Panc1 (cell line): ENCODE results near the gene COA8. TPM values are rescaled to one million over a fixed set of nuclear protein-coding genes. Genes with fewer than 3 reads are reported as not detected.
"Not testable (repeated sequence)": the region's sequence is repeated elsewhere in the genome, so short reads cannot be mapped to it uniquely, and the experiment has no call there.

Experiments used
- ATAC-seq: fragments of 200-7000 bp; cut with Tn5 transposase; 2 replicates; pipeline ENCODE4 v1.9.1; 2020; ENCODE audit warnings: mild to moderate bottlenecking, moderate library complexity
- BruUV-seq: library from RNA; stranded (reverse); fragments of 400-500 nt; replicated peaks from 2 replicates; lab custom pipeline; 2021; lab: Mats Ljungman, UMichigan
- CTCF ChIA-PET: fragments of 300-600 bp; sonication (Branson Sonifier 250); formaldehyde crosslinking; loops from one replicate; lab custom pipeline; 2022; ENCODE audit warnings: antibody characterized with exemption; lab: Charles Lee
- POLR2A ChIA-PET: fragments of 300-600 bp; sonication (Branson Sonifier 250); formaldehyde crosslinking; loops from one replicate; lab custom pipeline; 2022; ENCODE audit warnings: antibody characterized with exemption; lab: Charles Lee
- DNase-seq: peaks from one replicate; pipeline ENCODE4 v3.0.0-alpha.2; 2010; ENCODE audit warnings: low read depth, low spot score
- H3K27ac ChIP-seq: 2 replicates; pipeline ENCODE4 v1.5.1; 2011; ENCODE audit warnings: mild to moderate bottlenecking, low read length, inconsistent platforms
- H3K27me3 ChIP-seq: fragments of 200-500 bp; sonication (Bioruptor generic); 2 replicates; pipeline ENCODE4 v1.6.0; 2014; ENCODE audit warnings: low read length, inconsistent platforms; ENCODE audit not compliant: control insufficient read depth, insufficient read depth
- H3K36me3 ChIP-seq: fragments of 200-500 bp; sonication (Bioruptor generic); 2 replicates; pipeline ENCODE4 v1.5.1; 2014; ENCODE audit warnings: inconsistent platforms, mild to moderate bottlenecking, low read length, moderate library complexity; ENCODE audit not compliant: control insufficient read depth, insufficient read depth
- H3K4me1 ChIP-seq: 2 replicates; pipeline ENCODE4 v1.5.1; 2011; ENCODE audit warnings: inconsistent platforms, mild to moderate bottlenecking, low read length, moderate library complexity; ENCODE audit not compliant: control insufficient read depth, insufficient read depth
- H3K4me3 ChIP-seq, 2 experiments: 2 replicates each; pipeline ENCODE4 v1.5.1; 2011 to 2012; ENCODE audit warnings: low read depth in 2 of 2, low read length in 2 of 2, mild to moderate bottlenecking in 2 of 2, inconsistent platforms in 1 of 2, moderate library complexity in 1 of 2
- H3K9me3 ChIP-seq: fragments of 200-500 bp; sonication (Bioruptor generic); 2 replicates; pipeline ENCODE4 v1.5.1; 2014; ENCODE audit warnings: low read depth, mild to moderate bottlenecking, inconsistent platforms, low read length, moderate library complexity; ENCODE audit not compliant: control insufficient read depth, insufficient read depth
- POLR2AphosphoS5 ChIP-seq: IDR thresholded peaks from 2 replicates; pipeline ENCODE4 v1.6.1; 2012; ENCODE audit warnings: mild to moderate bottlenecking, low read depth, low read length, moderate library complexity
- SIN3A ChIP-seq: IDR thresholded peaks from 2 replicates; pipeline ENCODE4 v1.6.1; 2012; ENCODE audit warnings: low read depth, mild to moderate bottlenecking, low read length, moderate library complexity, borderline replicate concordance; ENCODE audit not compliant: insufficient read depth
- TCF7L2 ChIP-seq: IDR thresholded peaks from 2 replicates; pipeline ENCODE4 v1.6.1; 2011; ENCODE audit warnings: mild to moderate bottlenecking, low read depth, low read length, inconsistent platforms
- in situ Hi-C: cut with HindIII; loops from 2 replicates; pipeline ENCODE4 v1.10.0; 2016; ENCODE audit warnings: low sequenced_read_pairs, low pct_unique_long_range_greater_than_20kb
- intact Hi-C: fragments of 100-400 bp; cut with micrococcal nuclease; formaldehyde crosslinking; loops from one replicate; pipeline ENCODE4 v1.10.0; 2022; ENCODE audit not compliant: unreplicated experiment
- total RNA-seq: library from RNA; stranded (reverse); gene quantifications from one replicate; pipeline ENCODE4 v1.2.1, GENCODE V29; 2021; ENCODE audit not compliant: unreplicated experiment
- TF ChIP-seq, protein P1 (sequence below), 2 experiments: IDR thresholded peaks; 2 replicates each; pipeline ENCODE4 v1.6.1; 2011 to 2012; ENCODE audit warnings: low read depth in 2 of 2, control low read depth in 1 of 2, low read length in 1 of 2, mild to moderate bottlenecking in 1 of 2, moderate library complexity in 1 of 2; ENCODE audit not compliant: insufficient read depth in 1 of 2
- TF ChIP-seq, protein P2 (sequence below): fragments of 450-650 bp; IDR thresholded peaks from 2 replicates; pipeline ENCODE4 v1.5.1; 2017; ENCODE audit warnings: mild to moderate bottlenecking

Gene COA8
- total RNA-seq, 1 experiment from 2014 or later = 42.2 TPM

DNA sequence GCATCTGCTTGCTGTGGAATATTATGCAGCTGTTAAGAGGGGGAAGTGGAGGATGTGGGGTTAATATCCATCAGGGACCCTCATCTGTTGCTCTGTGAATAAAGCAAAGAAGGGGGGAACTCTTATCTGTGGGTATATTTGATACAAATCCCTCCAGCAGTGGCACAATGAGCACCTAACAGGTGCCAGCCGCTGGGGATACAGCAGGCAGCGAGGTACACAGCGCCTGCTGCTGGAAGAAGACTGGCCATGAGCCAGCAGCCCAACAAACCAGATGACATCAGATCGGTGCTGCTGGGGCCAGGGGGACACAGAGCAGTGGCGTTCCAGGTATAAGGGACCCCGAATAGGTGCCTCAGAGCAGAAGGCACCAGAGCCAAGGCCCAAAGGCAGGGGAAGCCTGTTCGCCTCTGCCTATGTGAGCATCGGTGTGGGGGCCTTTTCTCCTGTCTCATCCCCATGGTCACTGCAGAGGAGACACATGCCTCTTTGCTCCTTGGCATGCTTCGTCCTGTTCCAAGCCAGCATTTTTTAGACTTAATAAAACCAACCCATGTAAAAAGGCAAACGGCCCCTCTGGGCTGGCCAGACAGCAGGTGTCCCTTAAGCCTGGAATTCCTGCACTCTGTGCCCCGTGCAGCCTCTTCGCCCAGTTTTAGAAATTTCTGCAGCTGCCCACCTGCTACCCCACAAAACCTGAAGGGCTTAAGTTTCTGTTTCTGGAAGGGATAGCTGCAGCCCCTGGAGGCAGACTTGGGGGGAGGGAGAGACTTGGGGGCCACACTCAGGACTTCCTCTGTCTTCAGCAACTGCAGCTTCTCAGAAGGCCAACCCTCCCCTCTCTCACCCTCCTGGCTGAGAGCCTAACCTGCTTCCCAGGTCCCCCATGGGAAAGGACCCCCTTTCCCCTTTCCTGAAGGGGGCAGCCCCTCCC, 38.5 kb upstream of the COA8 start:
- H3K9me3 ChIP-seq = no peaks in the 10 kb centered on the region
- in situ Hi-C loops (no loop called here), intact Hi-C loops (no loop called here)
- H3K27me3 ChIP-seq = no peaks in the 10 kb centered on the region
- H3K27ac ChIP-seq = no peak overlapping the region
- peaks cover 40% of the 10 kb centered on the region for H3K4me1 ChIP-seq
- ChIA-PET POLR2A (interaction anchor here (0.5 kb wide), 1 partner anchor 708 kb away, joined by 3 read pairs; no protein-coding TSS in a partner anchor), CTCF (no interaction called here)
- no TSS peak for BruUV-seq
- H3K4me3 ChIP-seq = no peak overlapping the region
- TF ChIP-seq, protein P1, sequence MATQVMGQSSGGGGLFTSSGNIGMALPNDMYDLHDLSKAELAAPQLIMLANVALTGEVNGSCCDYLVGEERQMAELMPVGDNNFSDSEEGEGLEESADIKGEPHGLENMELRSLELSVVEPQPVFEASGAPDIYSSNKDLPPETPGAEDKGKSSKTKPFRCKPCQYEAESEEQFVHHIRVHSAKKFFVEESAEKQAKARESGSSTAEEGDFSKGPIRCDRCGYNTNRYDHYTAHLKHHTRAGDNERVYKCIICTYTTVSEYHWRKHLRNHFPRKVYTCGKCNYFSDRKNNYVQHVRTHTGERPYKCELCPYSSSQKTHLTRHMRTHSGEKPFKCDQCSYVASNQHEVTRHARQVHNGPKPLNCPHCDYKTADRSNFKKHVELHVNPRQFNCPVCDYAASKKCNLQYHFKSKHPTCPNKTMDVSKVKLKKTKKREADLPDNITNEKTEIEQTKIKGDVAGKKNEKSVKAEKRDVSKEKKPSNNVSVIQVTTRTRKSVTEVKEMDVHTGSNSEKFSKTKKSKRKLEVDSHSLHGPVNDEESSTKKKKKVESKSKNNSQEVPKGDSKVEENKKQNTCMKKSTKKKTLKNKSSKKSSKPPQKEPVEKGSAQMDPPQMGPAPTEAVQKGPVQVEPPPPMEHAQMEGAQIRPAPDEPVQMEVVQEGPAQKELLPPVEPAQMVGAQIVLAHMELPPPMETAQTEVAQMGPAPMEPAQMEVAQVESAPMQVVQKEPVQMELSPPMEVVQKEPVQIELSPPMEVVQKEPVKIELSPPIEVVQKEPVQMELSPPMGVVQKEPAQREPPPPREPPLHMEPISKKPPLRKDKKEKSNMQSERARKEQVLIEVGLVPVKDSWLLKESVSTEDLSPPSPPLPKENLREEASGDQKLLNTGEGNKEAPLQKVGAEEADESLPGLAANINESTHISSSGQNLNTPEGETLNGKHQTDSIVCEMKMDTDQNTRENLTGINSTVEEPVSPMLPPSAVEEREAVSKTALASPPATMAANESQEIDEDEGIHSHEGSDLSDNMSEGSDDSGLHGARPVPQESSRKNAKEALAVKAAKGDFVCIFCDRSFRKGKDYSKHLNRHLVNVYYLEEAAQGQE (IDR thresholded peaks at IDR 0.05; ENCODE audit: insufficient read depth in 1 of 2, low read depth in 2 of 2, low read length in 1 of 2) = no peak
- TF ChIP-seq POLR2AphosphoS5 (no peak), SIN3A (no peak), TCF7L2 (no peak)
- TF ChIP-seq, protein P2, sequence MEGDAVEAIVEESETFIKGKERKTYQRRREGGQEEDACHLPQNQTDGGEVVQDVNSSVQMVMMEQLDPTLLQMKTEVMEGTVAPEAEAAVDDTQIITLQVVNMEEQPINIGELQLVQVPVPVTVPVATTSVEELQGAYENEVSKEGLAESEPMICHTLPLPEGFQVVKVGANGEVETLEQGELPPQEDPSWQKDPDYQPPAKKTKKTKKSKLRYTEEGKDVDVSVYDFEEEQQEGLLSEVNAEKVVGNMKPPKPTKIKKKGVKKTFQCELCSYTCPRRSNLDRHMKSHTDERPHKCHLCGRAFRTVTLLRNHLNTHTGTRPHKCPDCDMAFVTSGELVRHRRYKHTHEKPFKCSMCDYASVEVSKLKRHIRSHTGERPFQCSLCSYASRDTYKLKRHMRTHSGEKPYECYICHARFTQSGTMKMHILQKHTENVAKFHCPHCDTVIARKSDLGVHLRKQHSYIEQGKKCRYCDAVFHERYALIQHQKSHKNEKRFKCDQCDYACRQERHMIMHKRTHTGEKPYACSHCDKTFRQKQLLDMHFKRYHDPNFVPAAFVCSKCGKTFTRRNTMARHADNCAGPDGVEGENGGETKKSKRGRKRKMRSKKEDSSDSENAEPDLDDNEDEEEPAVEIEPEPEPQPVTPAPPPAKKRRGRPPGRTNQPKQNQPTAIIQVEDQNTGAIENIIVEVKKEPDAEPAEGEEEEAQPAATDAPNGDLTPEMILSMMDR = no peak
- no peak for DNase-seq
- H3K36me3 ChIP-seq = peaks cover 1% of the 10 kb centered on the region; the same call in 1 of the 2 replicates
- no peak for ATAC-seq

DNA sequence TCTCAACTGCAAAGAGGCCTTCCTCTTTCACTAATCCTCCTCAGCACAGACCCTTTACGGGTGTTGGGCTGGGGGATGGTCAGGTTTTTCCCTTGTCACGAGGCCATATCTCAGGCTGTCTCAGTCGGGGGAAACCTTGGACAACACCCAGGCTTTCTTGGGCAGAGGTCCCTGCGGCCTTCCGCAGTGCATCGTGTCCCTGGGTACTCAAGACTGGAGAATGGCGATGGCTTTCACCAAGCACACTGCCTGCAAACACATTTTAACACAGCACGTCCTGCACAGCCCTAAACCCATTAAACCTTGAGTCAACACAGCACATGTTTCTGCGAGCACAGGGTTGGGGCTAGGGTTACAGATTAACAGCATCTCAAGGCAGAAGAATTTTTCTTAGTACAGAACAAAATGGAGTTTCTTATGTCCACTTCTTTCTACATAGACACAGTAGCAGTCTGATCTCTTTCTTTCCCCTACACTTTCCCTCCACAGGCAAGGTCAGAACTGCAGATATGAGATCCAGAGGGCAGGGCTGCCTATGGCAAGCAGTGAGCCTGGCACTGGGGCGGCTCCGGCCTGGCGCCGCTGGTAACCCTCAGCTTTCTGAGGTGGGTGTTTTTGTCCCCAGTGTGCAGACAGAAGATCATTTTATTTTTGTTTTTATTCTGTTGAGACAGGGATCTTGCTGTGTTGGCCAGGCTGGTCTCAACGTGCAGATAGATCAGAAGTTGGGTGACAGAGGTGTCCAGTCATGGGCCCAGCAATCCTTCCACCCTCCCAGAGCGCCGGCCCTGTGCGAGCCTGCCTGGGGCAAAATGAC, 37.1 kb upstream of the COA8 start:
- ATAC-seq, BruUV-seq, H3K36me3 ChIP-seq, H3K27me3 ChIP-seq, H3K9me3 ChIP-seq, POLR2A ChIA-PET, intact Hi-C loops, in situ Hi-C loops, DNase-seq, CTCF ChIA-PET, H3K4me3 ChIP-seq, H3K27ac ChIP-seq: not testable (repeated sequence)
- peaks cover 35% of the 10 kb centered on the region for H3K4me1 ChIP-seq
